ENCODE measurements around the gene CD38.
A peak's percentile ranks its signal among the peaks of the same experiment; 100 is the strongest.

DNA sequence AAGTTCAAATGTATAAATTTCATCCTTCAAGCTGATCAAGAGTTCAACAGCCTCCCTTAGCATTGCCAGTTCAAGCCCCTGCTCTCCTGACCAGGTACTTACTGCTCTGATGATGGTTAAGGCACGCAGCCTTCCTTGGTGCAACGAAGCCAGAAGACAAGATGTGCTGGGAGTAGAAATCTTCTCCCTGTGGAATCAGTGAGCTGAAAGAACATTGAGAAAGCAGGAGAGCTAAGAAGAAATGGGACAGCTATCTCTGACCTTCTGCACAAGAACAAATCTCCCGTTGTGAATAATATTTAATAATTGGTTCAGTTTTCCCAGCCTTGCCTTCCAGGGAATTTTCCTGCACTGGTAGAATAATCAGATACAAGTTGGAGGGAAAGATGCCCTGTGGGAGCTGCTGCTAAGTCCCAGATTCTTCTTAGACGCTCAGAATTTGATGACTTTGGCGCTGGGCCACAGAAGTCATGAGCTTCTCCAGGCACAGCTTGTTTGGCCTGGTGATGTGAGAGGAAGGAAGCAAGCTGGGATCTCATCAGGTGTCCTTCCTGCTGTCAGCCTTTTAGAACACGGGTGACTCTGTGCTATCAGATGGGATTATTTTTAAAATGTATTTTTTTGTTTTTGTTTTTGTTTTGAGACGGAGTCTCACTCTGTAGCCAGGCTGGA, 77.8 kb downstream of the CD38 start:
- TF ChIP-seq, protein P1, sequence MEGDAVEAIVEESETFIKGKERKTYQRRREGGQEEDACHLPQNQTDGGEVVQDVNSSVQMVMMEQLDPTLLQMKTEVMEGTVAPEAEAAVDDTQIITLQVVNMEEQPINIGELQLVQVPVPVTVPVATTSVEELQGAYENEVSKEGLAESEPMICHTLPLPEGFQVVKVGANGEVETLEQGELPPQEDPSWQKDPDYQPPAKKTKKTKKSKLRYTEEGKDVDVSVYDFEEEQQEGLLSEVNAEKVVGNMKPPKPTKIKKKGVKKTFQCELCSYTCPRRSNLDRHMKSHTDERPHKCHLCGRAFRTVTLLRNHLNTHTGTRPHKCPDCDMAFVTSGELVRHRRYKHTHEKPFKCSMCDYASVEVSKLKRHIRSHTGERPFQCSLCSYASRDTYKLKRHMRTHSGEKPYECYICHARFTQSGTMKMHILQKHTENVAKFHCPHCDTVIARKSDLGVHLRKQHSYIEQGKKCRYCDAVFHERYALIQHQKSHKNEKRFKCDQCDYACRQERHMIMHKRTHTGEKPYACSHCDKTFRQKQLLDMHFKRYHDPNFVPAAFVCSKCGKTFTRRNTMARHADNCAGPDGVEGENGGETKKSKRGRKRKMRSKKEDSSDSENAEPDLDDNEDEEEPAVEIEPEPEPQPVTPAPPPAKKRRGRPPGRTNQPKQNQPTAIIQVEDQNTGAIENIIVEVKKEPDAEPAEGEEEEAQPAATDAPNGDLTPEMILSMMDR (IDR thresholded peaks at IDR 0.05): no peak
- peak in 2 of 4 donors; percentile 17 to 39 for TF ChIP-seq POLR2AphosphoS5 (IDR thresholded peaks at IDR 0.05)

All from sigmoid colon (tissue), 4 donors.